ENCODE measurements around the gene PPP1R9B.

Gene PPP1R9B

GRCh38 chr17:50090971-50091917 lies 59.2 kb downstream of the PPP1R9B start:
- no peak overlapping the region for H3K4me3 ChIP-seq (ENCODE audit: low read length)
- DNase-seq (ENCODE audit: low read depth): no peak
- TF ChIP-seq CTCF (conservative IDR thresholded peaks at IDR 0.05; ENCODE audit: low read depth, low read length): no peak

GRCh38 chr17:50090071-50090470 lies 60.4 kb downstream of the PPP1R9B start:
- H3K4me3 ChIP-seq (ENCODE audit: low read length): no peak overlapping the region
- DNase-seq (ENCODE audit: low read depth): no peak
- TF ChIP-seq CTCF (conservative IDR thresholded peaks at IDR 0.05; ENCODE audit: low read depth, low read length): no peak

- no peak for TF ChIP-seq CTCF (conservative IDR thresholded peaks at IDR 0.05; ENCODE audit: low read depth, low read length)
- no peak overlapping the region for H3K4me3 ChIP-seq (ENCODE audit: low read length)
- no peak for DNase-seq (ENCODE audit: low read depth)
Observed at GRCh38 chr17:50088952-50089825, 61.3 kb downstream of the PPP1R9B start.

GRCh38 chr17:50087912-50088405 lies 62.5 kb downstream of the PPP1R9B start:
- no peak for TF ChIP-seq CTCF (conservative IDR thresholded peaks at IDR 0.05; ENCODE audit: low read depth, low read length)
- DNase-seq (ENCODE audit: low read depth): no peak

GRCh38 chr17:50087246-50087911 lies 63.1 kb downstream of the PPP1R9B start:
- peak; percentile 95 for TF ChIP-seq CTCF (conservative IDR thresholded peaks at IDR 0.05; ENCODE audit: low read depth, low read length)
- no peak for DNase-seq (ENCODE audit: low read depth)
- no peak overlapping the region for H3K4me3 ChIP-seq (ENCODE audit: low read length)

More at GRCh38 chr17:50087912-50088405, 62.5 kb downstream of the PPP1R9B start:
- no peak overlapping the region for H3K4me3 ChIP-seq (ENCODE audit: low read length)

Measured in retinal pigment epithelial cell (primary cell).